Naive B cell (primary cell): Measurements from ENCODE around the gene SERPINA3. TPM values are rescaled to one million over a fixed set of nuclear protein-coding genes. Genes with fewer than 3 reads are reported as not detected.

Experiments used
- ATAC-seq, 2 donors: fragments of 150-1000 bp; cut with Tn5 transposase; 2 replicates each; pipeline ENCODE4 v1.10.0; 2021; ENCODE audit warnings: low read depth in 2 of 2, mild to moderate bottlenecking in 2 of 2, moderate library complexity in 2 of 2
- DNase-seq: peaks from one replicate; pipeline ENCODE4 v3.0.0; 2022
- H3K27ac Mint-ChIP-seq, 6 donors: one replicate each; pipeline ENCODE4 v1.8.0; 2020 to 2022; ENCODE audit warnings: mild to moderate bottlenecking in 6 of 6, mixed read lengths in 6 of 6, moderate library complexity in 5 of 6, inconsistent platforms in 2 of 6
- H3K27me3 Mint-ChIP-seq, 3 donors: one replicate each; pipeline ENCODE4 v1.8.0; 2021 to 2022; ENCODE audit warnings: mixed read lengths in 3 of 3, mild to moderate bottlenecking in 1 of 3
- H3K36me3 Mint-ChIP-seq, 2 donors: one replicate each; pipeline ENCODE4 v1.8.0; 2020 to 2022; ENCODE audit warnings: mixed read lengths in 2 of 2, inconsistent platforms in 1 of 2, mild to moderate bottlenecking in 1 of 2
- H3K4me1 Mint-ChIP-seq, 3 donors: one replicate each; pipeline ENCODE4 v1.8.0; 2020 to 2022; ENCODE audit warnings: mixed read lengths in 3 of 3, inconsistent platforms in 1 of 3, mild to moderate bottlenecking in 1 of 3, moderate library complexity in 1 of 3
- H3K4me3 Mint-ChIP-seq, 8 donors: one replicate each; pipeline ENCODE4 v1.8.0; 2020 to 2022; ENCODE audit warnings: mild to moderate bottlenecking in 8 of 8, mixed read lengths in 8 of 8, moderate library complexity in 8 of 8, inconsistent platforms in 2 of 8
- H3K9me3 Mint-ChIP-seq, 7 donors: one replicate each; pipeline ENCODE4 v1.8.0; 2020 to 2022; ENCODE audit warnings: mixed read lengths in 7 of 7, mild to moderate bottlenecking in 5 of 7, inconsistent platforms in 2 of 7, moderate library complexity in 1 of 7
- polyA plus RNA-seq, 6 donors: library from polyadenylated mRNA; unstranded; fragments of 300-500 nt; fragmentation: Illumina TruSeq; gene quantifications; one replicate each; pipeline ENCODE4 v1.2.3, GENCODE V29; 2021; ENCODE audit warnings: low read depth in 6 of 6

The SERPINA3 gene
- polyA plus RNA-seq, 6 donors from 2014 or later: not detected

DNA sequence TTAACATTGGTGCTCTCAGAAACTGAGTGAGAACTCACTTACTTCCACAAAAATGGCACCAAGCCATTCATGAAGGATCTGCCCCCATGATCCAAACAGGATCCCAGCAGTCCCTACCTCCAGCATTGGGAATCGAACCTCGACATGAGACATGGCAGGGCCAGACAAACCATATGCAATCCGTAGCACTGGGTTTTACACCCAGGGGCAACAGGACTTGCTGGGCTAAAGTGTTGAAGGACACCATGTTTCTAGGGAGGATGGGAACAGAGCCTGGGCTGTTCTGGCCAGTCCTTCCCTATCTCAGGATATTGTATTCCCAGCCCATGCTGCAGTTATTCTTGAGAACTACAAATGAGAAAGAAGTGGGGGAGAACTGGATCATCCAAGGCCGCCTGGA is 36.6 kb downstream of the SERPINA3 start:
- Mint-ChIP-seq H3K4me1 (no peaks in the 10 kb centered on the region), H3K4me3 (no peak overlapping the region), H3K27me3 (peaks cover 0 to 10% (median 6%) of the 10 kb centered on the region in 3 donors), H3K27ac (no peak overlapping the region), H3K9me3 (peaks cover 4 to 15% (median 8%) of the 10 kb centered on the region in 7 donors), H3K36me3 (no peaks in the 10 kb centered on the region)
- DNase-seq (no peak), ATAC-seq (no peak)

GRCh38 chr14:94649543-94650443 is 37.6 kb downstream of the SERPINA3 start:
- Mint-ChIP-seq H3K9me3 (peaks cover 4 to 15% (median 8%) of the 10 kb centered on the region in 7 donors), H3K4me1 (no peaks in the 10 kb centered on the region), H3K4me3 (no peak overlapping the region), H3K27me3 (peaks cover 0 to 10% (median 6%) of the 10 kb centered on the region in 3 donors), H3K36me3 (no peaks in the 10 kb centered on the region), H3K27ac (no peak overlapping the region)
- ATAC-seq: no peak
- DNase-seq: no peak

DNA sequence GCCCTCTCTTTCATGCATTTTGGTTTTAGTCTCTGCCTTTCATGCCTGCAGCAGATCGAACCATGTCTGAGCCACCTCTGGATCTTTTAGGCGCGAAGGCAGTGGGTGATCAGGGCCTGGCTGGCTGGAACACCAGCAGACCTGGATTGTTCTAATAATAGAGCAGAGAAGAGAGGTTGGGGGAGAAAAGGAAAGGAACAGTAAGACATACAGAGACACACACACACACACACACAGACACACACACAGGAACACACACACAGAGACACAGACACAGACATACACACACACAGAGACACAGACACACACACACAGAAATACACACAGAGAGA is 38.2 kb downstream of the SERPINA3 start:
- Mint-ChIP-seq H3K27ac (no peak overlapping the region), H3K4me1 (no peaks in the 10 kb centered on the region), H3K4me3 (no peak overlapping the region), H3K27me3 (peaks cover 0 to 8% (median 5%) of the 10 kb centered on the region in 3 donors), H3K36me3 (no peaks in the 10 kb centered on the region), H3K9me3 (peaks cover 4 to 15% (median 8%) of the 10 kb centered on the region in 7 donors)
- ATAC-seq: no peak
- DNase-seq: no peak

DNA sequence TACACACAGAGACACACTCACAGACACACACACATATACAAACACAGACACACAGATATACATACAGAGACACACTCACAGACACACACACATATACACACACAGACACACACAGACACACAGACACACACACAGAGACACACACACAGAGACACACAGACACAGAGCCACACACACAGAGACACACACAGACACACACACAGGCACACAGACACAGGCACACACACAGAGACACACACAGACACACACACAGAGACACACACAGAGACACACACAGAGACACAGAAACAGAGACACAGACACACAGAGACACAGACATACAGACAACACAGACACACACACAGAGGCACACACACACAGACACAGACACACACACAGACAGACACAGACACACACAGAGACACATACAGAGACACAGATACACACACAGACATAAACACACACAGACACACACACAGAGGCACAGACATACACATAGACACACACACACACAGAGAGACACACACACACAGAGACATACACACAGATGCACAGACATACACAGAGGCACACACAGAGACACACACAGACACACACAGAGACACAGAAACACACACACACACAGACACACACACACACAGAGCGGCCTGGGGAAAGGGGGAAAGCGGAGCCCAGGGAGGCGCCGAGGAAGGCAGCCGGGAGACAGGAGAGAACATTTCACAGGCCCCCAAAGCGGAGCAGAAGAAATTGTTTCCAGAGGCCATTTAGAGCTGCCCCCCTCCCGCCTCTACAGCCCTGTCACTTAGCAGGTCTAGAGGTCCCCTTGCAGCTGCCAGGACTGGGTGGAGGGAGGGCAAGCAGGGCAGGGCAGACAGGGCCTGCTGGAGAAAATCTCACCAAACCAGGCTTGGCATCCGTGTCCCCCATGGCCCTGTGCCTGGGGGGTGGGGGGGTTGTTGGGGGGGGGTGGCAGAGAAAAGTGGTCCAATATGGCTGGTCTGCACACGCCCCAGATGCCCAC is 38.9 kb downstream of the SERPINA3 start:
- no peak overlapping the region for H3K27ac Mint-ChIP-seq
- H3K9me3 Mint-ChIP-seq: peaks cover under 1 to 12% (median 4%) of the 10 kb centered on the region in 7 donors
- peaks cover 0 to under 1% (median 0%) of the 10 kb centered on the region in 3 donors for H3K27me3 Mint-ChIP-seq
- no peak for ATAC-seq
- H3K4me1 Mint-ChIP-seq: no peaks in the 10 kb centered on the region
- H3K36me3 Mint-ChIP-seq: no peaks in the 10 kb centered on the region
- no peak overlapping the region for H3K4me3 Mint-ChIP-seq
- no peak for DNase-seq

DNA sequence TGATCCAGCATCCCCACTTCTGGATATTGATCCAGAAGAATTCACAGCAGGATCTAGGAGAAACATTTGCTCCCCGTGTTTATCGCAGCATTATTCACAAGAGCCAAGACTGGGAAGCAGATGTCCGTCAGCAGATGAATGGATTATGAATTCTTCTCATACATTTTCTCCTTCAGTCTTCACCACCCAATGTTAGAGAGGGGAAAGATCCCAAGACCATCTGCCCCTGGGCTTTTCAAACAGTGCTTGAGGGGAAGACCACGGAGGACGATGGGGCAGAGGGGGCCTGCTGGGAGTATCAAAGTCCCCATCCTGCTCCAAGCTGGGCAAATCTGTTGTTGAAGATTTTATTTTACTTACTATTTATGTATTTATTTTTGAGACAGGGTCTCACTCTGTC is 41.1 kb downstream of the SERPINA3 start:
- ATAC-seq: no peak
- Mint-ChIP-seq H3K36me3 (no peaks in the 10 kb centered on the region), H3K27me3 (no peaks in the 10 kb centered on the region), H3K27ac (no peak overlapping the region), H3K4me3 (no peak overlapping the region), H3K9me3 (peaks cover 0 to 12% (median 2%) of the 10 kb centered on the region in 7 donors), H3K4me1 (no peaks in the 10 kb centered on the region)
- DNase-seq: no peak

DNA sequence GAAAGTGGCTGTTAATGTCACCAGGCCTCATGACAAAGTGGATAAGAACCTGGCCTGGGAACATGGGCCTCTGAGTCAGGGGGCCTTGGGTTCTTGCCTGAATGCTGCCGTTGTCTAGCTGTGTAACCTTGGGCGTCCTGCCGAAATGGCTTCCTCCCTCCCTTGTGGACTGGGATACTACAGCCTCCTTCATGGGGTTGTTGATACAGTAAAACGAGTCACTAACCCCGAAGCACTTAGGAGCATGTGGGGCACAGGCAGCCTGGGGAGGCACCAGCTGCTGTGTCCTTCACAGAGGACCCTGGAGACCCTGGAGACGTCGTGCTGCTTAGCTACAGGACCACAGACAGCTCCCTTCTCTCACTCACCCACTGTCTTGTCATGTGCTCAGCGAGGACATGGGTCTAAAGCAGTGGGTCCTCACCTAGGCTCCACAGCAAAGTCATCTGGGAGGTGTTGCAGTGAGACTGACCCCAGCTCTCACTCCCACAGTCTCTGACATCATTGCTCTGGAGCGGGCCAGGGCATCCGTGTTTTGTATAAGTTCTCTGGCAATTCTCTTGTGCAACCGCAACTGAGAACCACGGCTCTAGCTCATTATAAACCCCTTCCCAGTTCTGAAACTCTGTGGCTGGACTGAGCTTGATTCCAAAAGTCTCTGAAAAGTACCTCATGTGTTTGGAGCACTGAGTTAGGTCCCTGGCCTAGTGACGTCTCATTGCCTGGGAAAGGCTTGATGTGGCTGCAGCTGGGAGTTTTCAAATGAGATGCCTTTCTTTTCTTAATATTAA is 42.1 kb downstream of the SERPINA3 start:
- ATAC-seq: no peak
- Mint-ChIP-seq H3K27ac (no peak overlapping the region), H3K4me1 (no peaks in the 10 kb centered on the region), H3K4me3 (no peak overlapping the region), H3K9me3 (peaks cover 0 to 4% (median 0%) of the 10 kb centered on the region in 7 donors), H3K36me3 (no peaks in the 10 kb centered on the region), H3K27me3 (no peaks in the 10 kb centered on the region)
- no peak for DNase-seq

- ATAC-seq (no peak), DNase-seq (no peak)
- H3K4me3 Mint-ChIP-seq: no peak overlapping the region
- peaks cover 0 to 4% (median 0%) of the 10 kb centered on the region in 7 donors for H3K9me3 Mint-ChIP-seq
- no peaks in the 10 kb centered on the region for H3K4me1 Mint-ChIP-seq
- no peaks in the 10 kb centered on the region for H3K36me3 Mint-ChIP-seq
- peaks cover 3 to 7% (median 5%) of the 10 kb centered on the region in 3 donors for H3K27me3 Mint-ChIP-seq
- no peak overlapping the region for H3K27ac Mint-ChIP-seq
These were observed 43.0 kb downstream of the SERPINA3 start for GRCh38 chr14:94655169-94655710.

- no peaks in the 10 kb centered on the region for H3K36me3 Mint-ChIP-seq
These were observed 43.9 kb downstream of the SERPINA3 start for GRCh38 chr14:94656043-94656442.

GRCh38 chr14:94659256-94659655 is 47.1 kb downstream of the SERPINA3 start:
- peaks cover 25 to 36% (median 25%) of the 10 kb centered on the region in 3 donors for H3K27me3 Mint-ChIP-seq
- no peak overlapping the region for H3K4me3 Mint-ChIP-seq
- ATAC-seq (no peak), DNase-seq (no peak)
- no peak overlapping the region for H3K27ac Mint-ChIP-seq
- H3K9me3 Mint-ChIP-seq: peaks cover 1 to 5% (median 3%) of the 10 kb centered on the region in 7 donors
- peaks cover 0 to 7% of the 10 kb centered on the region in 2 donors for H3K36me3 Mint-ChIP-seq
- H3K4me1 Mint-ChIP-seq: peaks cover 0 to 4% (median 2%) of the 10 kb centered on the region in 3 donors

More at GRCh38 chr14:94656043-94656442, 43.9 kb downstream of the SERPINA3 start:
- Mint-ChIP-seq H3K9me3 (peaks cover 0 to 4% (median 0%) of the 10 kb centered on the region in 7 donors), H3K27ac (no peak overlapping the region), H3K4me3 (no peak overlapping the region), H3K4me1 (no peaks in the 10 kb centered on the region), H3K27me3 (peaks cover 10 to 11% (median 11%) of the 10 kb centered on the region in 3 donors)
- no peak for ATAC-seq
- DNase-seq: no peak

GRCh38 chr14:94659901-94660300 is 47.7 kb downstream of the SERPINA3 start:
- Mint-ChIP-seq H3K4me1 (peaks cover 0 to 4% (median 2%) of the 10 kb centered on the region in 3 donors), H3K27me3 (peaks cover 25 to 36% (median 25%) of the 10 kb centered on the region in 3 donors), H3K4me3 (no peak overlapping the region), H3K9me3 (peaks cover 1 to 5% (median 3%) of the 10 kb centered on the region in 7 donors), H3K36me3 (peaks cover 0 to 7% of the 10 kb centered on the region in 2 donors), H3K27ac (no peak overlapping the region)
- DNase-seq (no peak), ATAC-seq (no peak)

DNA sequence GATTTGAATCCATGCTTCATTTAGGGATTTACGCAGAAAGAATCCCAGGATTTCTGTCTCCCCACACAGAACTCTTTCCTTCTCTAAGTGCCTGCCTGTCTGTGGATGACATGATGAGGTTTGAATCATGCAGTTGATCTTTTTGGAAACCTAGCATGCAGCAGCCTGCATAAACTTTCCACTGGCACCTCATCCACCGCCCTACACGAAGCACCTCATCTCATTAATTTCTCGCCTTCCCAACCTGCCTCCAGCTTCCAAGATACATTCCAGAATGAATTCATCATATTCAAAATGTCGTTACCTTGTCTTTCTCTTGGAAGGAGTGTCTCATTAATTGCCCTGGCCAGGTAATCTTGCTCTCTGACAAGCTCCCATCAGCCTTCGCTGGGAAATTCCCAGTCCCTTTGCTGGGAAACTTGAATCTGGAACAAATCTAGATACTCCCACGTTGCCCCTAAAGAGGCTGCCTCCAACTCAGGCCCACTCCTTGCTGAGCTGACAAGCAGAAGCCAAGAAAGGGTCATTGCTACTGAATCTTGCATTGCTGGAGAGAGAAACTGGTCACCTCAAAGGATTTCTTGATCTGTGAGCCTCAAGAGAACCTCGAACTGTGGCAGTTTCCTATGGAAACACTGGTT is 48.2 kb downstream of the SERPINA3 start:
- no peak overlapping the region for H3K27ac Mint-ChIP-seq
- no peak for DNase-seq
- H3K4me3 Mint-ChIP-seq: no peak overlapping the region
- H3K4me1 Mint-ChIP-seq: peaks cover 0 to 4% (median 2%) of the 10 kb centered on the region in 3 donors
- peaks cover 1 to 5% (median 3%) of the 10 kb centered on the region in 7 donors for H3K9me3 Mint-ChIP-seq
- H3K36me3 Mint-ChIP-seq: peaks cover 0 to 7% of the 10 kb centered on the region in 2 donors
- no peak for ATAC-seq
- peaks cover 25 to 36% (median 25%) of the 10 kb centered on the region in 3 donors for H3K27me3 Mint-ChIP-seq

DNA sequence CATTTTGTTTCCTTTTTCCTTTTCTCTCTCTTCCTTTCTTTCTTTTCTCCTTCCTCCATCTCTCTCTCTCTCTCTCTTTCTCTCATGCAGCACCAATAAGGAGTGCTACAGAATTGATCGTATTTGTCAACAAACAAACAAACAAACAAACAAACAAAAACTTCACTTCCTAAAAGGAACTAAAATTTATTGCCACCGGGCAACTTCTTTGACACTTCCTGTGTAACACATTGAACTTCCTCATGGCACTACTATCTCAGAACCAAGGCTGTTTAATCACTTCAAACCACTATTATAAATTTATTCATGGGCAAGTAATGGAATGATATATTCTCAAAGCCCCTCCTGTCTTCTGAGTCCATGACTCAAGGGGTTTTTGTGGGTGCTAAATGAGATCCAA is 51.3 kb downstream of the SERPINA3 start:
- H3K27me3 Mint-ChIP-seq: peaks cover 25 to 36% (median 25%) of the 10 kb centered on the region in 3 donors
- H3K4me3 Mint-ChIP-seq: no peak overlapping the region
- H3K4me1 Mint-ChIP-seq: peaks cover 0 to 4% (median 2%) of the 10 kb centered on the region in 3 donors
- DNase-seq (no peak), ATAC-seq (no peak)
- no peak overlapping the region for H3K27ac Mint-ChIP-seq
- H3K36me3 Mint-ChIP-seq: peaks cover 0 to 7% of the 10 kb centered on the region in 2 donors
- peaks cover 0 to 5% (median 2%) of the 10 kb centered on the region in 7 donors for H3K9me3 Mint-ChIP-seq
